Activated CD8-positive, alpha-beta T cell treated with anti-CD3 and anti-CD28 coated beads for 36 hours (primary cell): ENCODE results near the gene DIS3L2. TPM values are rescaled to one million over a fixed set of nuclear protein-coding genes. Genes with fewer than 3 reads are reported as not detected.

Experiments
- ATAC-seq: fragments of 200-7000 bp; cut with Tn5 transposase; one replicate; pipeline ENCODE4 v1.10.0; 2021; ENCODE audit warnings: mild to moderate bottlenecking, moderate library complexity
- CTCF ChIA-PET: fragments of 350-600 bp; sonication (Branson Sonifier 250); formaldehyde crosslinking; loops from one replicate; lab custom pipeline; 2021; ENCODE audit warnings: antibody characterized with exemption; lab: Charles Lee
- POLR2A ChIA-PET: fragments of 350-600 bp; sonication (Branson Sonifier 250); formaldehyde crosslinking; loops from one replicate; lab custom pipeline; 2021; ENCODE audit warnings: antibody characterized with exemption; lab: Charles Lee
- DNase-seq: peaks from one replicate; pipeline ENCODE4 v3.0.0-alpha.2; 2020
- H3K27ac Mint-ChIP-seq: one replicate; pipeline ENCODE4 v1.8.0; 2021; ENCODE audit warnings: mild to moderate bottlenecking, mixed read lengths
- H3K27me3 Mint-ChIP-seq: one replicate; pipeline ENCODE4 v1.8.0; 2021; ENCODE audit warnings: mixed read lengths
- H3K36me3 Mint-ChIP-seq: one replicate; pipeline ENCODE4 v1.8.0; 2021; ENCODE audit warnings: low read depth, mixed read lengths
- H3K4me1 Mint-ChIP-seq: one replicate; pipeline ENCODE4 v1.8.0; 2021; ENCODE audit warnings: low read depth, mixed read lengths
- H3K4me3 Mint-ChIP-seq: one replicate; pipeline ENCODE4 v1.8.0; 2021; ENCODE audit warnings: mild to moderate bottlenecking, moderate library complexity, mixed read lengths
- H3K9me3 Mint-ChIP-seq: one replicate; pipeline ENCODE4 v1.8.0; 2021; ENCODE audit warnings: mixed read lengths
- CTCF ChIP-seq: fragments of 200-600 bp; IDR thresholded peaks from one replicate; pipeline ENCODE4 v1.8.0; 2022; ENCODE audit warnings: antibody characterized with exemption, mild to moderate bottlenecking
- intact Hi-C: fragments of 100-400 bp; cut with micrococcal nuclease; formaldehyde crosslinking; loops from one replicate; pipeline ENCODE4 v1.10.0; 2022
- total RNA-seq, 2 experiments: library from RNA; stranded (reverse); gene quantifications; one replicate each; pipeline ENCODE4 v1.2.3, GENCODE V29; 2021

The DIS3L2 gene
- total RNA-seq, 2 experiments from 2014 or later = 26.5 to 27.2 TPM

DNA sequence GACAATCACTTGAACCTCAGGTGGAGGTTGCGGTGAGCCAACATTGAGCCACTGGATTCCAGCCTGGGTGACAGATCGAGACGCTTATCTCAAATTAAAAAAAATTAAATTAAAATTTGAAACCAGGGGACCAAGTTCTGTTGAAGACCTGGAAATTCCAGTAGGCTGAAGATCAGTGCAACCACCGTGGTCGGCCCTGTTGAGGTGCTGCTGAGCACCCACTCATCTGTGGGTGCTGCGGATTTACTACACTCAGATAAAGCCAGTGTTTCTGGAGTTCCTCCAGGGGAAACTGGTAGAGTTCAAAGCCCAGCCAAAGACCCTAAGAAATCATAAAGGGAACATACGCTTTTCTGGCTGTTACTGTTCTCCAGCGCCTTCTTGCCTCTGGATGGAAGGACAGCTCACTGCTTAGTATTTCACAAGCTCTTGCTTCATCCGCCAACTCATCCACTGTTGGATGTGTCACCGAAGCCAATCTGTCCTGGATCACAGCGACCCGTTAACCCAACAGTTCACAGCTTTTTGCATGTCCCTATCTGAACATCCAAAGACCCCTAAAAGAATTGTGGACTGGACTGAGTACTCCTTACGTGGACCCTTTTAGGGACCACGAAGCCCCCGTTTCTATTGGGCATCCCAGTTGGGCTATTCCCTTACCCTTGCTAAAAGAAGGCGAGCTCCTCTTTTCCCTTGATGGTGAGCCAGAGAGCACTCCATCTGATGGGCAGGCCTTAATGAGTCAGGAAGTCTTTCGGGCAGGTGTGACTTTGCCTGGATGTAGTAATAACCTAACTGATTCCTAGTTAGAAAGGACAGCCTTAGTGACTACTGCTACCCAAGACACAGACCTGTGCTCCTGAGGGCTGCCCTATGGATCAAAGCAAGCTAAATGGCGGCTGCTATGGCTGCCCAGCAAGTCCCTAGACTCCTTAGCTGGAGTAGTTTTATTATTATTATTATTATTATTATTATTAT, 411.0 kb downstream of the DIS3L2 start:
- H3K27me3 Mint-ChIP-seq = no peaks in the 10 kb centered on the region
- no peak overlapping the region for H3K4me3 Mint-ChIP-seq
- no peaks in the 10 kb centered on the region for H3K36me3 Mint-ChIP-seq
- CTCF ChIA-PET = interaction anchor here (0.6 to 1.9 kb wide), 2 partner anchors 9 to 457 kb away, joined by 3 to 6 read pairs; no protein-coding TSS in a partner anchor
- intact Hi-C loops = no loop called here
- no peaks in the 10 kb centered on the region for H3K9me3 Mint-ChIP-seq
- POLR2A ChIA-PET = no interaction called here
- TF ChIP-seq CTCF = no peak
- H3K27ac Mint-ChIP-seq = no peak overlapping the region
- H3K4me1 Mint-ChIP-seq = no peaks in the 10 kb centered on the region
- ATAC-seq (no peak), DNase-seq (no peak)

- Mint-ChIP-seq H3K36me3 (no peaks in the 10 kb centered on the region), H3K27ac (no peak overlapping the region), H3K4me1 (no peaks in the 10 kb centered on the region), H3K27me3 (no peaks in the 10 kb centered on the region), H3K9me3 (no peaks in the 10 kb centered on the region), H3K4me3 (no peak overlapping the region)
- ATAC-seq = no peak
- TF ChIP-seq CTCF = no peak
- intact Hi-C loops = no loop called here
- ChIA-PET POLR2A (no interaction called here), CTCF (interaction anchor here (1.3 to 1.5 kb wide), 2 partner anchors 47 to 474 kb away, joined by 3 to 6 read pairs; no protein-coding TSS in a partner anchor)
- DNase-seq = no peak
Observed at GRCh38 chr2:232374356-232374755, 412.8 kb downstream of the DIS3L2 start.

- ATAC-seq (no peak), DNase-seq (no peak)
- ChIA-PET POLR2A (no interaction called here), CTCF (interaction anchor here (0.7 to 1.3 kb wide), 2 partner anchors 48 to 64 kb away, joined by 3 read pairs; no protein-coding TSS in a partner anchor)
- no peaks in the 10 kb centered on the region for H3K9me3 Mint-ChIP-seq
- H3K36me3 Mint-ChIP-seq = no peaks in the 10 kb centered on the region
- intact Hi-C loops = no loop called here
- H3K27ac Mint-ChIP-seq = no peak overlapping the region
- no peak for TF ChIP-seq CTCF
- H3K4me3 Mint-ChIP-seq = no peak overlapping the region
- H3K27me3 Mint-ChIP-seq = no peaks in the 10 kb centered on the region
- no peaks in the 10 kb centered on the region for H3K4me1 Mint-ChIP-seq
Observed at GRCh38 chr2:232375164-232375563, 413.7 kb downstream of the DIS3L2 start.

DNA sequence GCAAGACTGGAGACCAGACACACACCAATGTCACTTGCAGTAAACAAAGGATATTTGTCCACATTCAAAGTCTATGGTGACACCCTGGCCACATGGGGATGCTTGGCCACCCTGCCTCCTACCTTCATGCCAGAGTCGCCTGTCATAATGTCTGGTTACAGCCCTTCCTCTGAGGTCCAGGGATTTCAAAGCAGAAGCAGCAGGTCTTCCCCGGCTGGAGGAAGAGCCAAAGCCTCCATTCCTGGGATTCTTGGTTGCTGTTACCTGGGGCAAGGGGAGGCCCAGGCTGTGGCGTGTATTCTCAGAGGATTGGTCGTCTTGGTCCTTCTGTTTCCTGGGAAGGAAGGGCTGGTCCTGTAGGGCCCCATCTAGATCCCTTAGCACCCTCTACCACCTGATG, 414.7 kb downstream of the DIS3L2 start:
- H3K27ac Mint-ChIP-seq = no peak overlapping the region
- intact Hi-C loops = no loop called here
- H3K27me3 Mint-ChIP-seq = no peaks in the 10 kb centered on the region
- ChIA-PET POLR2A (no interaction called here), CTCF (interaction anchor here (1.2 to 1.8 kb wide), 2 partner anchors 71 to 475 kb away, joined by 3 to 5 read pairs; no protein-coding TSS in a partner anchor)
- DNase-seq = no peak
- H3K36me3 Mint-ChIP-seq = no peaks in the 10 kb centered on the region
- ATAC-seq = no peak
- no peak for TF ChIP-seq CTCF
- no peaks in the 10 kb centered on the region for H3K4me1 Mint-ChIP-seq
- no peak overlapping the region for H3K4me3 Mint-ChIP-seq
- H3K9me3 Mint-ChIP-seq = no peaks in the 10 kb centered on the region

DNA sequence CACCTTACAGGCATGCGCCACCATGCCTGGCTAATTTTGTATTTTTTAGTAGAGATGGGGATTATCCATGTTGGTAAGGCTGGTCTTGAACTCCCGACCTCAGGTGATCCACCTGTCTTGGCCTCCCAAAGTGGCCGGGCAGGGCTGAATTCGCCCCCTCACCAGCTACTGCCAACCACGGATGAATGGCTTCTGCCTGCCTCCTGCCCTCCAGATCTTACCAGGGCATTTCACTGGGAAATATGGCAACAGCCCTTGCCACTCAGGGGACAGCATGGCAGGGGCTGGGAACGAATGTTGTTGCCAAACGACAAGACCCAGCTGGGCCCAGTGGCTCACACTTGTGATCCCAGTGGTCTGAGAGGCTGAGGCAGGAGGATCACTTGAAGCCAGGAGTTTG, 415.2 kb downstream of the DIS3L2 start:
- no peaks in the 10 kb centered on the region for H3K4me1 Mint-ChIP-seq
- intact Hi-C loops = no loop called here
- ATAC-seq (no peak), DNase-seq (no peak)
- CTCF ChIA-PET = interaction anchor here (1.2 to 1.8 kb wide), 2 partner anchors 70 to 476 kb away, joined by 3 to 5 read pairs; no protein-coding TSS in a partner anchor
- TF ChIP-seq CTCF = no peak
- H3K9me3 Mint-ChIP-seq = no peaks in the 10 kb centered on the region
- H3K36me3 Mint-ChIP-seq = no peaks in the 10 kb centered on the region
- POLR2A ChIA-PET = no interaction called here
- H3K27ac Mint-ChIP-seq = no peak overlapping the region
- H3K27me3 Mint-ChIP-seq = peaks cover 1% of the 10 kb centered on the region
- no peak overlapping the region for H3K4me3 Mint-ChIP-seq
